Osteoblast (primary cell): Measurements from ENCODE around the gene UMODL1. TPM values are rescaled to one million over a fixed set of nuclear protein-coding genes. Genes with fewer than 3 reads are reported as not detected.
A peak's percentile ranks its signal among the peaks of the same experiment; 100 is the strongest.

Source experiments
- DNase-seq: peaks from one replicate; pipeline ENCODE4 v3.0.0; 2011; ENCODE audit warnings: low spot score, mixed read lengths; ENCODE audit not compliant: insufficient read length; ENCODE audit errors: missing footprints
- H2AFZ ChIP-seq: 2 replicates; pipeline ENCODE4 v1.6.0; 2011; ENCODE audit warnings: mild to moderate bottlenecking, low read length
- H3K27ac ChIP-seq: 2 replicates; pipeline ENCODE4 v1.5.1; 2011; ENCODE audit warnings: mild to moderate bottlenecking, low read depth, low read length, moderate library complexity
- H3K27me3 ChIP-seq: 2 replicates; pipeline ENCODE4 v1.6.0; 2012; ENCODE audit warnings: mild to moderate bottlenecking, control low read depth, inconsistent platforms, low read length, moderate library complexity; ENCODE audit not compliant: insufficient read depth
- H3K36me3 ChIP-seq: 2 replicates; pipeline ENCODE4 v1.5.1; 2011; ENCODE audit warnings: mild to moderate bottlenecking, low read length, control low read depth, moderate library complexity; ENCODE audit not compliant: insufficient read depth
- H3K4me1 ChIP-seq: 2 replicates; pipeline ENCODE4 v1.5.1; 2011; ENCODE audit warnings: mild to moderate bottlenecking, low read length, control low read depth, moderate library complexity; ENCODE audit not compliant: insufficient read depth
- H3K4me2 ChIP-seq: 2 replicates; pipeline ENCODE4 v1.6.0; 2011; ENCODE audit warnings: mild to moderate bottlenecking, low read length; ENCODE audit not compliant: insufficient read depth
- H3K4me3 ChIP-seq: fragments of 200-600 bp; sonication (generic); 3 replicates; pipeline ENCODE4 v1.5.1; 2012; ENCODE audit warnings: mild to moderate bottlenecking, low read length, inconsistent platforms; ENCODE audit not compliant: insufficient read depth
- H3K79me2 ChIP-seq: 2 replicates; pipeline ENCODE4 v1.6.0; 2012; ENCODE audit warnings: mild to moderate bottlenecking, low read length, control low read depth, inconsistent platforms; ENCODE audit not compliant: insufficient read depth
- H3K9me3 ChIP-seq: 2 replicates; pipeline ENCODE4 v1.5.1; 2011; ENCODE audit warnings: low read depth, low read length, control low read depth
- H4K20me1 ChIP-seq: 2 replicates; pipeline ENCODE4 v1.6.0; 2012; ENCODE audit warnings: mild to moderate bottlenecking, low read length, control low read depth; ENCODE audit not compliant: insufficient read depth
- CTCF ChIP-seq: IDR thresholded peaks from 2 replicates; pipeline ENCODE4 v1.5.1; 2011; ENCODE audit warnings: mild to moderate bottlenecking, low read depth, low read length, moderate library complexity; ENCODE audit errors: extremely low read depth
- total RNA-seq: library from RNA; depleted of rRNA; stranded (reverse); fragments of >200 nt; gene quantifications from 2 replicates; pipeline ENCODE4 v1.2.3, GENCODE V29; 2012

Gene UMODL1
- total RNA-seq, 1 donor = not detected

GRCh38 chr21:42059721-42060120 lies 11.4 kb upstream of the UMODL1 start:
- H3K27me3 ChIP-seq = peaks cover 28% of the 10 kb centered on the region
- H4K20me1 ChIP-seq = no peaks in the 10 kb centered on the region
- H3K79me2 ChIP-seq = no peaks in the 10 kb centered on the region
- peak; percentile 68 for DNase-seq
- H3K4me3 ChIP-seq = no peak overlapping the region
- peaks cover 30% of the 10 kb centered on the region for H3K4me1 ChIP-seq
- H3K9me3 ChIP-seq = no peaks in the 10 kb centered on the region
- H3K27ac ChIP-seq = no peak overlapping the region
- H3K36me3 ChIP-seq = no peaks in the 10 kb centered on the region
- no peak for TF ChIP-seq CTCF
- no peak overlapping the region for H2AFZ ChIP-seq
- no peak overlapping the region for H3K4me2 ChIP-seq

- Histone ChIP-seq H3K4me2 (no peak overlapping the region), H3K4me1 (peaks cover 30% of the 10 kb centered on the region), H3K27me3 (peaks cover 31% of the 10 kb centered on the region)
Measured at GRCh38 chr21:42060166-42060565, 11.0 kb upstream of the UMODL1 start.

GRCh38 chr21:42061195-42061985 lies 9.7 kb upstream of the UMODL1 start:
- Histone ChIP-seq H3K27me3 (peaks cover 32% of the 10 kb centered on the region), H2AFZ (no peak overlapping the region), H3K4me3 (no peak overlapping the region), H3K79me2 (no peaks in the 10 kb centered on the region), H3K9me3 (no peaks in the 10 kb centered on the region), H3K27ac (no peak overlapping the region), H4K20me1 (no peaks in the 10 kb centered on the region), H3K4me2 (no peak overlapping the region), H3K4me1 (peaks cover 26% of the 10 kb centered on the region), H3K36me3 (no peaks in the 10 kb centered on the region)
- DNase-seq = peak; percentile 56
- TF ChIP-seq CTCF = no peak

More at GRCh38 chr21:42060166-42060565, 11.0 kb upstream of the UMODL1 start:
- no peak for TF ChIP-seq CTCF
- Histone ChIP-seq H2AFZ (no peak overlapping the region), H3K9me3 (no peaks in the 10 kb centered on the region), H4K20me1 (no peaks in the 10 kb centered on the region), H3K36me3 (no peaks in the 10 kb centered on the region), H3K27ac (no peak overlapping the region), H3K4me3 (no peak overlapping the region), H3K79me2 (no peaks in the 10 kb centered on the region)
- peak; percentile 47 for DNase-seq

GRCh38 chr21:42061986-42062235 lies 9.2 kb upstream of the UMODL1 start:
- Histone ChIP-seq H3K9me3 (no peaks in the 10 kb centered on the region), H3K27ac (no peak overlapping the region), H3K79me2 (no peaks in the 10 kb centered on the region), H3K27me3 (peaks cover 32% of the 10 kb centered on the region), H3K4me1 (peaks cover 21% of the 10 kb centered on the region), H3K4me2 (no peak overlapping the region), H3K4me3 (no peak overlapping the region), H3K36me3 (no peaks in the 10 kb centered on the region), H4K20me1 (no peaks in the 10 kb centered on the region), H2AFZ (no peak overlapping the region)
- no peak for TF ChIP-seq CTCF
- no peak for DNase-seq
